ENCODE results near the gene SLC28A1. TPM values are rescaled to one million over a fixed set of nuclear protein-coding genes. Genes with fewer than 3 reads are reported as not detected.

The SLC28A1 gene
- total and polyA plus RNA-seq, 9 donors, result 0.02 to 0.92 (median 0.18) TPM; not detected in 3

- no peak overlapping the region for H3K4me3 ChIP-seq
- WGBS, 3 donors, result 57 to 65% (median 59%) methylated on average over 3 of the region's 3 CpGs
- intact Hi-C loops (cut with DNase I), result no loop called here
- TF ChIP-seq POLR2A (IDR thresholded peaks at IDR 0.05) (no peak), EP300 (IDR thresholded peaks at IDR 0.05) (no peak), CTCF (IDR thresholded peaks at IDR 0.05) (no peak)
- no peaks in the 10 kb centered on the region for H3K9me3 ChIP-seq
- no peak overlapping the region for H3K27ac ChIP-seq
- no peaks in the 10 kb centered on the region for H3K27me3 ChIP-seq
- H3K4me1 ChIP-seq (ENCODE audit: insufficient read depth), result no peaks in the 10 kb centered on the region
- DNase-seq, result no peak
- no peaks in the 10 kb centered on the region for H3K36me3 ChIP-seq
Measured at GRCh38 chr15:84967380-84967779, 82.9 kb downstream of the SLC28A1 start.

- H3K27me3 ChIP-seq, result no peaks in the 10 kb centered on the region
- intact Hi-C loops (cut with DNase I), result no loop called here
- no peaks in the 10 kb centered on the region for H3K36me3 ChIP-seq
- 95 to 100% (median 100%) methylated on average over 3 of the region's 3 CpGs for WGBS, 3 donors
- H3K4me3 ChIP-seq, result no peak overlapping the region
- H3K4me1 ChIP-seq (ENCODE audit: insufficient read depth), result no peaks in the 10 kb centered on the region
- no peak for TF ChIP-seq POLR2A (IDR thresholded peaks at IDR 0.05)
- no peak for TF ChIP-seq CTCF (IDR thresholded peaks at IDR 0.05)
- no peak for TF ChIP-seq EP300 (IDR thresholded peaks at IDR 0.05)
- no peak overlapping the region for H3K27ac ChIP-seq
- DNase-seq, result no peak
- H3K9me3 ChIP-seq, result no peaks in the 10 kb centered on the region
Measured at GRCh38 chr15:84968301-84968700, 83.8 kb downstream of the SLC28A1 start.

- no peak for TF ChIP-seq EP300 (IDR thresholded peaks at IDR 0.05)
- TF ChIP-seq POLR2A (IDR thresholded peaks at IDR 0.05), result no peak
- TF ChIP-seq CTCF (IDR thresholded peaks at IDR 0.05), result no peak
- intact Hi-C loops (cut with DNase I), result no loop called here
- H3K27me3 ChIP-seq, result no peaks in the 10 kb centered on the region
- no peaks in the 10 kb centered on the region for H3K9me3 ChIP-seq
- DNase-seq, result no peak
- H3K4me3 ChIP-seq, result no peak overlapping the region
- no peaks in the 10 kb centered on the region for H3K36me3 ChIP-seq
- H3K4me1 ChIP-seq (ENCODE audit: insufficient read depth), result no peaks in the 10 kb centered on the region
- 64 to 75% (median 65%) methylated on average over 6 of the region's 6 CpGs for WGBS, 3 donors
- H3K27ac ChIP-seq, result no peak overlapping the region
Measured at GRCh38 chr15:84969257-84969656, 84.8 kb downstream of the SLC28A1 start.

GRCh38 chr15:84970843-84971242 is 86.4 kb downstream of the SLC28A1 start:
- intact Hi-C loops (cut with DNase I), result loop anchor here in 1 of 4 donors (10.0 kb wide), 1 partner anchor 74 kb away; no protein-coding TSS in a partner anchor
- Histone ChIP-seq H3K4me1 (ENCODE audit: insufficient read depth) (no peaks in the 10 kb centered on the region), H3K27me3 (no peaks in the 10 kb centered on the region), H3K27ac (no peak overlapping the region), H3K36me3 (no peaks in the 10 kb centered on the region), H3K9me3 (no peaks in the 10 kb centered on the region), H3K4me3 (no peak overlapping the region)
- WGBS, 3 donors, result 53 to 69% (median 59%) methylated on average over 3 of the region's 3 CpGs
- DNase-seq, result no peak
- TF ChIP-seq EP300 (IDR thresholded peaks at IDR 0.05) (no peak), POLR2A (IDR thresholded peaks at IDR 0.05) (no peak), CTCF (IDR thresholded peaks at IDR 0.05) (no peak)

All from ovary (tissue), 9 donors.